HepG2 (cell line): Measurements from ENCODE around the gene NOTUM. TPM values are rescaled to one million over a fixed set of nuclear protein-coding genes. Genes with fewer than 3 reads are reported as not detected.

ENCODE experiments used
- BORCS8-MEF2B ChIP-seq: sonication (generic); formaldehyde crosslinking; IDR thresholded peaks from 2 replicates; pipeline ENCODE4 v1.8.0; 2022; ENCODE audit warnings: mild to moderate bottlenecking, missing genetic modification reagents
- CBX5 ChIP-seq: sonication (generic); formaldehyde crosslinking; IDR thresholded peaks from 2 replicates; pipeline ENCODE4 v1.4.0; 2020; ENCODE audit warnings: missing genetic modification reagents, borderline replicate concordance
- CENPX ChIP-seq: sonication (generic); formaldehyde crosslinking; IDR thresholded peaks from 2 replicates; pipeline ENCODE4 v1.9.0; 2021; ENCODE audit warnings: mild to moderate bottlenecking, missing genetic modification reagents, moderate library complexity
- CREM ChIP-seq, 2 experiments: sonication (generic) in 1 of 2; formaldehyde crosslinking in 1 of 2; IDR thresholded peaks; 2 replicates each; pipeline versions ENCODE4 v1.4.0 to v1.6.1; 2016 to 2020; ENCODE audit warnings: antibody characterized with exemption in 1 of 2, mild to moderate bottlenecking in 1 of 2, missing genetic modification reagents in 1 of 2
- ETV6 ChIP-seq: sonication (generic); formaldehyde crosslinking; conservative IDR thresholded peaks from 2 replicates; pipeline ENCODE4 v1.4.0; 2020; ENCODE audit warnings: missing genetic modification reagents
- GATAD1 ChIP-seq: IDR thresholded peaks from 2 replicates; pipeline ENCODE4 v1.6.1; 2016; ENCODE audit warnings: missing genetic modification reagents, missing compliant biosample characterization
- HDAC2 ChIP-seq: sonication (generic); formaldehyde crosslinking; IDR thresholded peaks from 2 replicates; pipeline ENCODE4 v1.4.0; 2020; ENCODE audit warnings: missing genetic modification reagents
- HOXA7 ChIP-seq: sonication (generic); formaldehyde crosslinking; IDR thresholded peaks from 2 replicates; pipeline ENCODE4 v1.8.1; 2022; ENCODE audit warnings: mild to moderate bottlenecking, missing genetic modification reagents, moderate library complexity
- KAT2B ChIP-seq: fragments of 150-350 bp; IDR thresholded peaks from 2 replicates; pipeline ENCODE4 v1.6.1; 2014; ENCODE audit warnings: low read depth, low read length, borderline replicate concordance
- KAT8 ChIP-seq: IDR thresholded peaks from 2 replicates; pipeline ENCODE4 v1.6.1; 2016; ENCODE audit warnings: missing genetic modification reagents, missing compliant biosample characterization
- MED8 ChIP-seq: sonication (generic); formaldehyde crosslinking; IDR thresholded peaks from 2 replicates; pipeline ENCODE4 v1.8.1; 2023; ENCODE audit warnings: mild to moderate bottlenecking, missing genetic modification reagents; ENCODE audit not compliant: insufficient replicate concordance
- NR1H2 ChIP-seq: sonication (generic); formaldehyde crosslinking; IDR thresholded peaks from 2 replicates; pipeline ENCODE4 v1.8.1; 2022; ENCODE audit warnings: low read depth, missing genetic modification reagents, borderline replicate concordance
- PAWR ChIP-seq: sonication (generic); formaldehyde crosslinking; IDR thresholded peaks from 2 replicates; pipeline ENCODE4 v1.4.0; 2020; ENCODE audit warnings: missing genetic modification reagents, mild to moderate bottlenecking, borderline replicate concordance
- RARG ChIP-seq: sonication (generic); formaldehyde crosslinking; IDR thresholded peaks from 2 replicates; pipeline ENCODE4 v1.4.0; 2020; ENCODE audit warnings: low read depth, mild to moderate bottlenecking, missing genetic modification reagents
- RBAK ChIP-seq: sonication (generic); formaldehyde crosslinking; IDR thresholded peaks from 2 replicates; pipeline ENCODE4 v1.5.1; 2020; ENCODE audit warnings: mild to moderate bottlenecking, missing genetic modification reagents
- REL ChIP-seq: sonication (generic); formaldehyde crosslinking; conservative IDR thresholded peaks from 2 replicates; pipeline ENCODE4 v1.8.0; 2022; ENCODE audit warnings: mild to moderate bottlenecking, missing genetic modification reagents, moderate library complexity
- SIX4 ChIP-seq: sonication (generic); formaldehyde crosslinking; IDR thresholded peaks from 2 replicates; pipeline ENCODE4 v1.4.0; 2020; ENCODE audit warnings: missing genetic modification reagents
- SP4 ChIP-seq: sonication (generic); formaldehyde crosslinking; IDR thresholded peaks from 2 replicates; pipeline ENCODE4 v1.8.1; 2023; ENCODE audit warnings: mild to moderate bottlenecking, missing genetic modification reagents
- SRSF9 ChIP-seq: fragments of 200-400 bp; formaldehyde crosslinking; IDR thresholded peaks from 2 replicates; pipeline ENCODE4 v1.6.1; 2018; ENCODE audit warnings: borderline replicate concordance, mild to moderate bottlenecking, low read depth, low read length; ENCODE audit not compliant: insufficient read depth, poor library complexity, severe bottlenecking
- TBX3 ChIP-seq: fragments of 450-650 bp; IDR thresholded peaks from 2 replicates; pipeline ENCODE4 v1.6.1; 2017; ENCODE audit warnings: antibody characterized with exemption, mild to moderate bottlenecking, inconsistent platforms, borderline replicate concordance
- USF2 ChIP-seq, 2 experiments: sonication (generic) in 1 of 2; formaldehyde crosslinking in 1 of 2; IDR thresholded peaks; 2 replicates each; pipeline versions ENCODE4 v1.5.1 to v1.6.1; 2011 to 2020; ENCODE audit warnings: borderline replicate concordance in 1 of 2, low read depth in 1 of 2, low read length in 1 of 2, mild to moderate bottlenecking in 1 of 2, missing genetic modification reagents in 1 of 2, moderate library complexity in 1 of 2
- ZNF12 ChIP-seq: sonication (generic); formaldehyde crosslinking; IDR thresholded peaks from 2 replicates; pipeline ENCODE4 v1.5.0; 2020; ENCODE audit warnings: missing genetic modification reagents
- ZNF576 ChIP-seq: sonication (generic); formaldehyde crosslinking; IDR thresholded peaks from 2 replicates; pipeline ENCODE4 v1.4.0; 2020; ENCODE audit warnings: mild to moderate bottlenecking, missing genetic modification reagents
- ZNF580 ChIP-seq: IDR thresholded peaks from 2 replicates; pipeline ENCODE4 v1.6.1; 2016; ENCODE audit warnings: low read depth, borderline replicate concordance
- ZNF629 ChIP-seq: sonication (generic); formaldehyde crosslinking; conservative IDR thresholded peaks from 2 replicates; pipeline ENCODE4 v1.5.0; 2020; ENCODE audit warnings: missing genetic modification reagents
- ZNF709 ChIP-seq: sonication (generic); formaldehyde crosslinking; IDR thresholded peaks from 2 replicates; pipeline ENCODE4 v1.5.0; 2020; ENCODE audit warnings: mild to moderate bottlenecking, missing genetic modification reagents
- ZNF746 ChIP-seq: sonication (generic); formaldehyde crosslinking; IDR thresholded peaks from 2 replicates; pipeline ENCODE4 v1.8.0; 2022; ENCODE audit warnings: mild to moderate bottlenecking, missing genetic modification reagents
- ZNF766 ChIP-seq: sonication (generic); formaldehyde crosslinking; IDR thresholded peaks from 2 replicates; pipeline ENCODE4 v1.5.0; 2020; ENCODE audit warnings: missing genetic modification reagents, borderline replicate concordance
- ZNF816 ChIP-seq: sonication (generic); formaldehyde crosslinking; IDR thresholded peaks from 2 replicates; pipeline ENCODE4 v1.8.0; 2022; ENCODE audit warnings: missing genetic modification reagents, mild to moderate bottlenecking, borderline replicate concordance
- ZNF850 ChIP-seq: sonication (generic); formaldehyde crosslinking; conservative IDR thresholded peaks from 2 replicates; pipeline ENCODE4 v1.9.0; 2021; ENCODE audit warnings: mild to moderate bottlenecking, missing genetic modification reagents
- ZNF879 ChIP-seq: sonication (generic); formaldehyde crosslinking; IDR thresholded peaks from 2 replicates; pipeline ENCODE4 v1.8.1; 2023; ENCODE audit warnings: missing genetic modification reagents
- polyA plus RNA-seq, 8 experiments: library from polyadenylated mRNA; depleted of rRNA in 3 of 8; stranded (reverse) in 7 of 8; unstranded in 1 of 8; fragments of >200 nt; fragmentation: Illumina TruSeq in 4 of 8; extraction: Trizol in 4 of 8; gene quantifications; 2 replicates each; pipeline versions ENCODE4 v1.2.1 to v1.2.3, GENCODE V29; 2011 to 2016; ENCODE audit warnings: low read depth in 4 of 8, missing spikeins in 1 of 8, mixed read lengths in 1 of 8; ENCODE audit not compliant: insufficient read depth in 1 of 8
- total RNA-seq, 5 experiments: library from RNA; depleted of rRNA; stranded (reverse); fragments of >200 nt; fragmentation: Illumina TruSeq; extraction: Trizol; gene quantifications; 2 replicates each; pipeline ENCODE4 v1.2.3, GENCODE V29; 2016; ENCODE audit warnings: low read depth in 1 of 5

The NOTUM gene
- total and polyA plus RNA-seq, 2 of the 13 experiments (the other 11 are each of a cell fraction or from before 2014, with no cell fraction given) = 150 to 160 TPM

- TF ChIP-seq SIX4 (CRISPR knock-in tag) = no peak
- TF ChIP-seq HDAC2 (CRISPR knock-in tag) = 0 out of 2 replicates have a peak, but pooled peaks have one; percentile 32
- TF ChIP-seq ZNF629 (CRISPR knock-in tag) = no peak; the same call in 1 of the 2 replicates
- TF ChIP-seq BORCS8-MEF2B (CRISPR knock-in tag) = no peak
- no peak for TF ChIP-seq PAWR (CRISPR knock-in tag)
- TF ChIP-seq CBX5 (CRISPR knock-in tag) = no peak
- TF ChIP-seq SRSF9 = no peak
- peak; percentile 40; the same call in 1 of the 2 replicates for TF ChIP-seq CREM (IDR thresholded peaks at IDR 0.05)
- no peak for TF ChIP-seq CREM (CRISPR knock-in tag; IDR thresholded peaks at IDR 0.05)
- no peak for TF ChIP-seq ZNF576 (CRISPR knock-in tag)
- no peak for TF ChIP-seq ZNF816 (CRISPR knock-in tag)
- no peak for TF ChIP-seq ZNF879 (CRISPR knock-in tag)
- TF ChIP-seq ETV6 (CRISPR knock-in tag) = no peak
- no peak for TF ChIP-seq ZNF12 (CRISPR knock-in tag)
- TF ChIP-seq ZNF850 (CRISPR knock-in tag) = no peak
- no peak for TF ChIP-seq NR1H2 (CRISPR knock-in tag)
- TF ChIP-seq REL (CRISPR knock-in tag) = no peak
- TF ChIP-seq MED8 (CRISPR knock-in tag) = peak; percentile 52
- TF ChIP-seq GATAD1 (CRISPR knock-in tag) = no peak; the same call in 1 of the 2 replicates
- no peak for TF ChIP-seq RBAK
- TF ChIP-seq TBX3 = no peak
- peak; percentile 52; the same call in 1 of the 2 replicates for TF ChIP-seq ZNF709
- TF ChIP-seq SP4 = no peak
- TF ChIP-seq CENPX = no peak
- no peak for TF ChIP-seq USF2 (IDR thresholded peaks at IDR 0.05; ENCODE audit: low read depth, low read length)
- no peak for TF ChIP-seq USF2 (CRISPR knock-in tag; IDR thresholded peaks at IDR 0.05; ENCODE audit: borderline replicate concordance)
- no peak for TF ChIP-seq RARG (CRISPR knock-in tag)
- no peak for TF ChIP-seq KAT2B
- no peak for TF ChIP-seq ZNF766
- TF ChIP-seq ZNF746 = no peak
- TF ChIP-seq ZNF580 (CRISPR knock-in tag) = 0 out of 2 replicates have a peak, but pooled peaks have one; percentile 58
- 0 out of 2 replicates have a peak, but pooled peaks have one; percentile 43 for TF ChIP-seq KAT8 (CRISPR knock-in tag)
- no peak for TF ChIP-seq HOXA7 (CRISPR knock-in tag)
Observed at GRCh38 chr17:81999587-81999975, 38.6 kb upstream of the NOTUM start (continued).
